ENCODE results near the gene LRG1. TPM values are rescaled to one million over a fixed set of nuclear protein-coding genes. Genes with fewer than 3 reads are reported as not detected.

LRG1 gene
- total RNA-seq, 1 donor from 2014 or later, result 3.3 TPM

- DNase-seq (ENCODE audit: low spot score in 2 of 2), result no peak
- no peak overlapping the region for H3K27ac ChIP-seq
- TF ChIP-seq, protein P1, sequence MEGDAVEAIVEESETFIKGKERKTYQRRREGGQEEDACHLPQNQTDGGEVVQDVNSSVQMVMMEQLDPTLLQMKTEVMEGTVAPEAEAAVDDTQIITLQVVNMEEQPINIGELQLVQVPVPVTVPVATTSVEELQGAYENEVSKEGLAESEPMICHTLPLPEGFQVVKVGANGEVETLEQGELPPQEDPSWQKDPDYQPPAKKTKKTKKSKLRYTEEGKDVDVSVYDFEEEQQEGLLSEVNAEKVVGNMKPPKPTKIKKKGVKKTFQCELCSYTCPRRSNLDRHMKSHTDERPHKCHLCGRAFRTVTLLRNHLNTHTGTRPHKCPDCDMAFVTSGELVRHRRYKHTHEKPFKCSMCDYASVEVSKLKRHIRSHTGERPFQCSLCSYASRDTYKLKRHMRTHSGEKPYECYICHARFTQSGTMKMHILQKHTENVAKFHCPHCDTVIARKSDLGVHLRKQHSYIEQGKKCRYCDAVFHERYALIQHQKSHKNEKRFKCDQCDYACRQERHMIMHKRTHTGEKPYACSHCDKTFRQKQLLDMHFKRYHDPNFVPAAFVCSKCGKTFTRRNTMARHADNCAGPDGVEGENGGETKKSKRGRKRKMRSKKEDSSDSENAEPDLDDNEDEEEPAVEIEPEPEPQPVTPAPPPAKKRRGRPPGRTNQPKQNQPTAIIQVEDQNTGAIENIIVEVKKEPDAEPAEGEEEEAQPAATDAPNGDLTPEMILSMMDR (IDR thresholded peaks at IDR 0.05), result no peak
- H3K9me3 ChIP-seq, result no peaks in the 10 kb centered on the region
- H3K36me3 ChIP-seq, result peaks cover 0 to 17% of the 10 kb centered on the region in 2 donors
- intact Hi-C loops (cut with DNase I), result no loop called here
- H3K27me3 ChIP-seq, result no peaks in the 10 kb centered on the region
- no peaks in the 10 kb centered on the region for H3K4me1 ChIP-seq
- no peak overlapping the region for H3K4me3 ChIP-seq
Measured at GRCh38 chr19:4508698-4509097, 31.1 kb downstream of the LRG1 start.

DNA sequence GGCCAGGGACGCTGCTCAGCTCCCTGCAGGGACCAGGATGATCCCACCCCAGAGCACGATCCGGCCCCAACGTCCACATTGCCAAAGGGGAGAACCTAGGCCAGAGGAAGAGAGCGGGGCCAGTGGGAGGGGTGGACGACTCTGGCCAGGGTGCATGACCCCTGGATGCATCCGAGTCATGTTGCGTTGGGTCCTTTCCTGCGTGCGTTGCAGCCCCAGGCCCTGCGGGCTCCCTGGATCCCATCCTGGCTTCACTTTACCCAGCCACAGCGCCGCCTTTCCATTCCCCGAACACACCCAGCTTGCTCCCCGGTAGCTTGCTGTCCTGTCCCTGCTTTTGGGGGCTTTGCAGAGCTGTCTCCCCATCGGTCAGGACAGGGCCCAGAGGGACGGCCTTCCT, 32.0 kb downstream of the LRG1 start:
- Histone ChIP-seq H3K4me3 (no peak overlapping the region), H3K4me1 (no peaks in the 10 kb centered on the region), H3K9me3 (no peaks in the 10 kb centered on the region), H3K27ac (no peak overlapping the region), H3K27me3 (no peaks in the 10 kb centered on the region), H3K36me3 (peaks cover 6 to 26% of the 10 kb centered on the region in 2 donors)
- TF ChIP-seq, protein P1 (IDR thresholded peaks at IDR 0.05), result no peak
- DNase-seq (ENCODE audit: low spot score in 2 of 2), result no peak
- intact Hi-C loops (cut with DNase I), result no loop called here

DNA sequence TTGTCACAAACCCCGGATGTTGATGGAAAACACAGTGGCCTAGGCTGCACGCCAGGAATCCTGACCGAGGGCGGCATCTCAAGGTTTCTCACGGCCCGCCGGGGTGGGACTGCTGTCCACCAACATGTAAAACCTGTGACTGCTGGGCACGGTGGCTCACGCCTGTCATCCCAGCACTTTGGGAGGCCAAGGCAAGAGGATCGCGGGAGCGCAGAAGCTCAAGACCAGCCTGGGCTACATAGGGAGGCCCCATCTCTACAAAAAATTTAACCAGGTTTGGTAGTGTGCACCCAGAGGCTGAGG, 32.7 kb downstream of the LRG1 start:
- H3K36me3 ChIP-seq, result peaks cover 10 to 33% of the 10 kb centered on the region in 2 donors
- no peaks in the 10 kb centered on the region for H3K4me1 ChIP-seq
- intact Hi-C loops (cut with DNase I), result no loop called here
- TF ChIP-seq, protein P1 (IDR thresholded peaks at IDR 0.05), result no peak
- no peaks in the 10 kb centered on the region for H3K27me3 ChIP-seq
- H3K27ac ChIP-seq, result no peak overlapping the region
- H3K9me3 ChIP-seq, result no peaks in the 10 kb centered on the region
- no peak for DNase-seq (ENCODE audit: low spot score in 2 of 2)
- no peak overlapping the region for H3K4me3 ChIP-seq

DNA sequence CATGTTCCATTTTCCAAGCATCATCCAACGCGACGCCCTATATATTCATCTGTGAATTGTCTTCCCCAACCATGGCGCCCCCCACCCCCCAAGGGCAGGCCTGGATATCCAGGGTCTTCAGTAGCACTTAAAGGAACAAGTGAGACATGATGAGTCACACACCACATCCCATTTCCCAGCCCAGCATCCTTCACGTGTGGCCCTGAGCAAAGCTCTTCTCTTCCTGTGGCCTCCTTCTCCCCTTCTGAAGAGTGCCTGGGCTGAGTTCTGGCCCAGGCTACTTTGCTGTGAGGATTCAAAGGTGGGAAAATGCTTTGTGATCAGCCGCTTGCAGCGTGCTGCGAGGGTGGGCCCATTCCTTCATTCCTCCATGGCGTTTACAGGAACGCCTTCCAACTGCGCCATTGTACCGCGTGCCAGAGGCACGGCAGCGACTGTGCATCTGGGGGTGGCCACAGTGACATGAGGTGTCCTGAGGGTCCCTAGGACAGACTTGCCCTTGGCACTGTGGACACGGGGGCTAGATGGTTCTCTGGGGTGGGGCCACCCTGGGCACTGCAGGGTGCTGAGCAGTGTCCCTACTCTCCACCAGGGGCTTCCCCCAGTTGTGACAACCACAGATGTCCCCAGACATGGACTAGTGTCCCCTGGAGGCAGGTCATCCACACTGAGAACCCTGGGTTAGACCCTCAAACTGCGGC, 33.2 kb downstream of the LRG1 start:
- intact Hi-C loops (cut with DNase I), result no loop called here
- Histone ChIP-seq H3K27me3 (no peaks in the 10 kb centered on the region), H3K4me1 (no peaks in the 10 kb centered on the region), H3K9me3 (no peaks in the 10 kb centered on the region), H3K27ac (no peak overlapping the region), H3K36me3 (peaks cover 15 to 38% of the 10 kb centered on the region in 2 donors), H3K4me3 (no peak overlapping the region)
- DNase-seq (ENCODE audit: low spot score in 2 of 2), result no peak
- TF ChIP-seq, protein P1 (IDR thresholded peaks at IDR 0.05), result no peak

DNA sequence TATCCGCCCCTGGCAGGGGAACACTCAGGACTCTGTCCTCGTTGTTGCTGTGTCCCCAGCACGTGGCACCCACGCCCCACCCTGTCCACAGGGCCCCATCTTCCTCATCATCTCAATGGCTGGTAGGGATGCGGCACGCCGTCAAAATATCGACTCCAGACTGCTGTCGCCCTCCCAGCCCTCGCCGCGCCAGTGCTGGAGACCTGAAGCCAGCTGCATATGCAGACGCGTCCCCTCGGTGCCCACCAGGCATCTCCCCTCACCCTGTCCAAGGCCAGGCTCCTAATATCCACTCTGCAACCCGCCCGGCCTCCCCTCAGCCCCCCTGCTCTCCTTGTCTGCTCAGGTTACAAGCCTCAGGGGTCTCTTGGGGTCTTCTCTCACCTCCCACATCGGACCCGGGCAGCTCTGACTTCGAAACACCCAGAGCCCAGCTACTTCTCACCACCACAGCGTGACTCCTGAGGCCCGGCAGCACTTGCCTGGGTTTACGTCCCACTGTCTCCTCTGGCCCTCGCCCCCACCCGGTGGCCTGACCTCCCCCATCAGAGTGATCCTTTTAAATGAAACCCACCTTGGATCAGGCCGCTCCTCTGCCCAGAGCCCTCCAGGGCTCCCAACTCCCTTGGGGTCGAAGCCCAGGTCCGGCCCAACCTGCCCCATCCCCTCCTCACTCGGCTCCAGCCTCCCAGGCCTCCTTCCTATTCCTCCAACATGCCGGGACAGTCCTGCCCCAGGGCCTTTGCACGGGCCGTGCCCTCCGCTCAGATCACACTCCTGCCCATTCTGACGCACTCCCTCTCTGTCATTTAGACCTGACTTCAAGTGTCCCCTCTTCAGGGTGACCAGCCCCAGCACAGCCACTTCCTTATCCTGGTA, 34.0 kb downstream of the LRG1 start:
- Histone ChIP-seq H3K36me3 (peaks cover 23 to 46% of the 10 kb centered on the region in 2 donors), H3K4me3 (no peak overlapping the region), H3K27me3 (no peaks in the 10 kb centered on the region), H3K27ac (no peak overlapping the region), H3K9me3 (no peaks in the 10 kb centered on the region), H3K4me1 (no peaks in the 10 kb centered on the region)
- intact Hi-C loops (cut with DNase I), result no loop called here
- no peak for DNase-seq (ENCODE audit: low spot score in 2 of 2)
- TF ChIP-seq, protein P1 (IDR thresholded peaks at IDR 0.05), result no peak

All from ascending aorta (tissue), 2 donors.